Uterus (tissue), 2 donors: Measurements from ENCODE around the gene LRRC57.

ENCODE experiments used
- CTCF ChIP-seq, 4 experiments: fragments of 200-600 bp in 2 of 4; fragments of 450-650 bp in 2 of 4; sonication (generic) in 2 of 4; IDR thresholded peaks; one replicate each; pipeline ENCODE4 v1.5.1; 2016 to 2019; ENCODE audit warnings: antibody characterized with exemption in 4 of 4, mild to moderate bottlenecking in 2 of 4, moderate library complexity in 1 of 4
- POLR2A ChIP-seq, 2 donors: fragments of 450-650 bp; IDR thresholded peaks; one replicate each; pipeline ENCODE4 v1.6.1; 2016; ENCODE audit warnings: antibody characterized with exemption in 2 of 2, mild to moderate bottlenecking in 1 of 2, moderate library complexity in 1 of 2

GRCh38 chr15:42491539-42492225 lies 56.9 kb downstream of the LRRC57 start:
- no peak for TF ChIP-seq CTCF (IDR thresholded peaks at IDR 0.05)
- no peak for TF ChIP-seq POLR2A (IDR thresholded peaks at IDR 0.05)
